ENCODE measurements around the gene NUDC. TPM values are rescaled to one million over a fixed set of nuclear protein-coding genes. Genes with fewer than 3 reads are reported as not detected.

NUDC gene
- total RNA-seq, 1 experiment from 2014 or later = 118 TPM

GRCh38 chr1:26957306-26957705 lies 35.8 kb downstream of the NUDC start:
- ChIA-PET CTCF (interaction anchor here (1.0 kb wide), 1 partner anchor 10 kb away, joined by 3 read pairs; no protein-coding TSS in a partner anchor), POLR2A (interaction anchor here (0.6 kb wide), 1 partner anchor 11 kb away, joined by 4 read pairs; no protein-coding TSS in a partner anchor)
- H3K27me3 Mint-ChIP-seq (ENCODE audit: low read depth) = no peaks in the 10 kb centered on the region; the same call in 1 of the 2 replicates
- peaks cover 18% of the 10 kb centered on the region for H3K36me3 Mint-ChIP-seq
- no peak for DNase-seq (ENCODE audit: low spot score)
- TF ChIP-seq MLX (CRISPR knock-in tag; IDR thresholded peaks at IDR 0.05) (no peak), MXD4 (CRISPR knock-in tag; IDR thresholded peaks at IDR 0.05; ENCODE audit: borderline replicate concordance) (no peak), ERG (CRISPR knock-in tag; IDR thresholded peaks at IDR 0.05) (no peak)
- H3K27ac Mint-ChIP-seq = no peak overlapping the region
- peaks cover 16% of the 10 kb centered on the region for H3K4me1 Mint-ChIP-seq
- no peak for ATAC-seq
- peaks cover 7% of the 10 kb centered on the region for H3K9me3 Mint-ChIP-seq
- no peak overlapping the region for H3K4me3 Mint-ChIP-seq

- POLR2A ChIA-PET = interaction anchor here (0.5 kb wide), 1 partner anchor 55 kb away, joined by 5 read pairs; no protein-coding TSS in a partner anchor
- no peak for DNase-seq (ENCODE audit: low spot score)
- peaks cover 16% of the 10 kb centered on the region for H3K4me1 Mint-ChIP-seq
- no peak for ATAC-seq
- H3K27me3 Mint-ChIP-seq (ENCODE audit: low read depth) = no peaks in the 10 kb centered on the region; the same call in 1 of the 2 replicates
- H3K36me3 Mint-ChIP-seq = peaks cover 10% of the 10 kb centered on the region
- H3K9me3 Mint-ChIP-seq = peaks cover 7% of the 10 kb centered on the region
- CTCF ChIA-PET = interaction anchor here (3.6 kb wide), 1 partner anchor 37 kb away, joined by 34 read pairs; no protein-coding TSS in a partner anchor
- peak overlapping the region; percentile 71 for H3K4me3 Mint-ChIP-seq
- no peak overlapping the region for H3K27ac Mint-ChIP-seq
- no peak for TF ChIP-seq AFF4 (CRISPR knock-in tag; IDR thresholded peaks at IDR 0.05; ENCODE audit: borderline replicate concordance)
- TF ChIP-seq NFYB (CRISPR knock-in tag; conservative IDR thresholded peaks at IDR 0.05; ENCODE audit: low read depth) = no peak
- no peak for TF ChIP-seq AR (CRISPR knock-in tag; IDR thresholded peaks at IDR 0.05)
- no peak for TF ChIP-seq ZNF263 (CRISPR knock-in tag; IDR thresholded peaks at IDR 0.05; ENCODE audit: low read depth)
- TF ChIP-seq OVOL2 (CRISPR knock-in tag; IDR thresholded peaks at IDR 0.05; ENCODE audit: borderline replicate concordance) = no peak
- no peak for TF ChIP-seq CREB1 (CRISPR knock-in tag; IDR thresholded peaks at IDR 0.05)
- no peak for TF ChIP-seq ERG (CRISPR knock-in tag; IDR thresholded peaks at IDR 0.05)
- no peak for TF ChIP-seq ZNF425 (CRISPR knock-in tag; conservative IDR thresholded peaks at IDR 0.05)
- TF ChIP-seq RORB (CRISPR knock-in tag; IDR thresholded peaks at IDR 0.05) = no peak
- no peak for TF ChIP-seq TP53 (CRISPR knock-in tag; IDR thresholded peaks at IDR 0.05)
- TF ChIP-seq ZNF416 (CRISPR knock-in tag; IDR thresholded peaks at IDR 0.05) = no peak
- no peak for TF ChIP-seq FOXK1 (CRISPR knock-in tag; IDR thresholded peaks at IDR 0.05)
- no peak for TF ChIP-seq USF1 (CRISPR knock-in tag; IDR thresholded peaks at IDR 0.05)
- TF ChIP-seq NR2C2 (CRISPR knock-in tag; IDR thresholded peaks at IDR 0.05) = no peak
- no peak for TF ChIP-seq IRF1 (CRISPR knock-in tag; IDR thresholded peaks at IDR 0.05)
- TF ChIP-seq ELF4 (CRISPR knock-in tag; IDR thresholded peaks at IDR 0.05; ENCODE audit: low read depth) = no peak
- TF ChIP-seq CTCF (IDR thresholded peaks at IDR 0.05) = no peak
Observed at GRCh38 chr1:26959270-26959669, 37.7 kb downstream of the NUDC start.
